Mesendoderm (in vitro differentiated cells): ENCODE measurements around the gene COL25A1.
A peak's percentile ranks its signal among the peaks of the same experiment; 100 is the strongest.
"Not testable (repeated sequence)": the region's sequence is repeated elsewhere in the genome, so short reads cannot be mapped to it uniquely, and the experiment has no call there.

Source experiments
- DNase-seq: peaks from one replicate; pipeline ENCODE4 v3.0.0; 2013
- H2AK5ac ChIP-seq: 2 replicates; pipeline ENCODE4 v1.6.1; 2013; ENCODE audit warnings: low read length, inconsistent platforms
- H2BK120ac ChIP-seq: 2 replicates; pipeline ENCODE4 v1.6.1; 2013; ENCODE audit warnings: low read depth, mild to moderate bottlenecking, low read length, moderate library complexity, mixed read lengths
- H2BK15ac ChIP-seq: replicated peaks from 2 replicates; pipeline ENCODE4 v1.6.1; 2013; ENCODE audit warnings: low read depth, mild to moderate bottlenecking, moderate library complexity
- H2BK5ac ChIP-seq: 2 replicates; pipeline ENCODE4 v1.6.1; 2013; ENCODE audit warnings: low read length, inconsistent platforms
- H3K18ac ChIP-seq: 2 replicates; pipeline ENCODE4 v1.6.1; 2013; ENCODE audit warnings: mild to moderate bottlenecking, low read length, mixed read lengths
- H3K23ac ChIP-seq: one replicate; pipeline ENCODE4 v1.6.1; 2013; ENCODE audit warnings: low read length
- H3K27ac ChIP-seq: 2 replicates; pipeline ENCODE4 v1.5.1; 2013; ENCODE audit warnings: low read depth, mild to moderate bottlenecking, inconsistent platforms, low read length, moderate library complexity
- H3K27me3 ChIP-seq: 2 replicates; pipeline ENCODE4 v1.6.1; 2013; ENCODE audit warnings: low read length, control low read depth, mild to moderate bottlenecking, inconsistent platforms; ENCODE audit not compliant: insufficient read depth, poor library complexity
- H3K36me3 ChIP-seq: 2 replicates; pipeline ENCODE4 v1.6.1; 2013; ENCODE audit warnings: low read length, inconsistent platforms; ENCODE audit not compliant: control insufficient read depth, insufficient read depth
- H3K4ac ChIP-seq: one replicate; pipeline ENCODE4 v1.6.1; 2013; ENCODE audit warnings: low read depth, mild to moderate bottlenecking, low read length, moderate library complexity
- H3K4me1 ChIP-seq: 2 replicates; pipeline ENCODE4 v1.6.1; 2013; ENCODE audit warnings: low read depth, low read length, inconsistent platforms; ENCODE audit not compliant: control insufficient read depth
- H3K4me2 ChIP-seq: 2 replicates; pipeline ENCODE4 v1.6.1; 2013; ENCODE audit warnings: low read length
- H3K4me3 ChIP-seq: 2 replicates; pipeline ENCODE4 v1.5.1; 2013; ENCODE audit warnings: mild to moderate bottlenecking, low read length
- H3K56ac ChIP-seq: one replicate; pipeline ENCODE4 v1.6.1; 2013; ENCODE audit warnings: low read length
- H3K79me1 ChIP-seq: 2 replicates; pipeline ENCODE4 v1.6.1; 2013; ENCODE audit warnings: low read length, inconsistent platforms
- H3K79me2 ChIP-seq: 2 replicates; pipeline ENCODE4 v1.6.1; 2013; ENCODE audit warnings: mild to moderate bottlenecking, low read length; ENCODE audit not compliant: control insufficient read depth, insufficient read depth
- H3K9ac ChIP-seq: 2 replicates; pipeline ENCODE4 v1.6.1; 2013; ENCODE audit warnings: low read length, inconsistent platforms
- H4K5ac ChIP-seq: one replicate; pipeline ENCODE4 v1.6.1; 2013; ENCODE audit warnings: low read length
- H4K8ac ChIP-seq: one replicate; pipeline ENCODE4 v1.6.1; 2013; ENCODE audit warnings: low read depth, mild to moderate bottlenecking, control low read depth, low read length, moderate library complexity
- WGBS: extraction: QIAGEN DNeasy Blood & Tissue Kit; methylation state at CpG from one replicate; pipeline ENCODE4 v1.1.7; 2013; ENCODE audit warnings: low lambda C conversion rate, missing lambda C conversion rate; ENCODE audit not compliant: insufficient coverage; ENCODE audit errors: extremely low coverage; 5-methylcytosine and 5-hydroxymethylcytosine counted together

The COL25A1 gene

GRCh38 chr4:109029987-109030386 lies 272.5 kb downstream of the COL25A1 start:
- H4K8ac ChIP-seq, result no peak overlapping the region
- no CpG with 5 or more reads among the region's 4 CpGs for WGBS
- no peak overlapping the region for H3K4ac ChIP-seq
- no peak overlapping the region for H3K18ac ChIP-seq
- DNase-seq, result no peak
- H3K27me3 ChIP-seq, result no peaks in the 10 kb centered on the region
- H3K9ac ChIP-seq, result no peak overlapping the region
- H4K5ac ChIP-seq, result no peak overlapping the region
- no peak overlapping the region for H3K56ac ChIP-seq
- H2BK120ac ChIP-seq, result no peak overlapping the region
- H3K79me2 ChIP-seq, result no peaks in the 10 kb centered on the region
- peaks cover 3% of the 10 kb centered on the region for H3K4me1 ChIP-seq
- H3K23ac ChIP-seq, result no peak overlapping the region
- H3K4me3 ChIP-seq, result no peak overlapping the region
- H3K36me3 ChIP-seq, result no peaks in the 10 kb centered on the region
- H3K27ac ChIP-seq, result no peak overlapping the region
- no peak overlapping the region for H3K4me2 ChIP-seq
- H2AK5ac ChIP-seq, result no peak overlapping the region
- H3K79me1 ChIP-seq, result no peaks in the 10 kb centered on the region
- H2BK15ac ChIP-seq, result no peak overlapping the region
- no peak overlapping the region for H2BK5ac ChIP-seq

- Histone ChIP-seq H3K23ac (no peak overlapping the region), H3K79me2 (no peaks in the 10 kb centered on the region), H3K27me3 (no peaks in the 10 kb centered on the region), H2BK120ac (no peak overlapping the region), H3K4ac (no peak overlapping the region), H2BK5ac (no peak overlapping the region), H4K8ac (no peak overlapping the region), H4K5ac (no peak overlapping the region), H2BK15ac (no peak overlapping the region), H3K4me2 (no peak overlapping the region), H3K4me1 (peaks cover 3% of the 10 kb centered on the region), H3K4me3 (no peak overlapping the region), H3K18ac (no peak overlapping the region), H3K9ac (no peak overlapping the region), H3K79me1 (no peaks in the 10 kb centered on the region), H3K36me3 (no peaks in the 10 kb centered on the region), H3K27ac (no peak overlapping the region), H3K56ac (no peak overlapping the region), H2AK5ac (no peak overlapping the region)
- peak; percentile 40 for DNase-seq
- no CpG with 5 or more reads among the region's 5 CpGs for whole genome bisulfite sequencing
These were observed 275.4 kb downstream of the COL25A1 start for GRCh38 chr4:109027016-109027500.

GRCh38 chr4:109026588-109026987 lies 275.9 kb downstream of the COL25A1 start:
- no peak overlapping the region for H3K27ac ChIP-seq
- no peak overlapping the region for H2AK5ac ChIP-seq
- no peaks in the 10 kb centered on the region for H3K79me2 ChIP-seq
- no peak for DNase-seq
- no peak overlapping the region for H3K23ac ChIP-seq
- H4K8ac ChIP-seq, result no peak overlapping the region
- no peak overlapping the region for H3K4ac ChIP-seq
- H3K4me1 ChIP-seq, result peaks cover 3% of the 10 kb centered on the region
- H2BK120ac ChIP-seq, result no peak overlapping the region
- no peak overlapping the region for H3K18ac ChIP-seq
- no peaks in the 10 kb centered on the region for H3K27me3 ChIP-seq
- H2BK5ac ChIP-seq, result no peak overlapping the region
- no CpG with 5 or more reads among the region's 4 CpGs for WGBS
- peak overlapping the region; percentile 26 for H4K5ac ChIP-seq
- H3K9ac ChIP-seq, result no peak overlapping the region
- no peaks in the 10 kb centered on the region for H3K36me3 ChIP-seq
- H2BK15ac ChIP-seq, result no peak overlapping the region
- H3K4me2 ChIP-seq, result no peak overlapping the region
- no peaks in the 10 kb centered on the region for H3K79me1 ChIP-seq
- H3K56ac ChIP-seq, result no peak overlapping the region
- H3K4me3 ChIP-seq, result no peak overlapping the region

- H3K56ac ChIP-seq, result no peak overlapping the region
- no peak overlapping the region for H3K9ac ChIP-seq
- H3K4ac ChIP-seq, result no peak overlapping the region
- no CpG with 5 or more reads among the region's 3 CpGs for WGBS
- no peak overlapping the region for H2BK120ac ChIP-seq
- H3K27me3 ChIP-seq, result no peaks in the 10 kb centered on the region
- no peak overlapping the region for H3K4me3 ChIP-seq
- H2BK15ac ChIP-seq, result no peak overlapping the region
- no peaks in the 10 kb centered on the region for H3K36me3 ChIP-seq
- no peak overlapping the region for H3K27ac ChIP-seq
- no peak overlapping the region for H2BK5ac ChIP-seq
- H3K4me1 ChIP-seq, result peaks cover 3% of the 10 kb centered on the region
- no peaks in the 10 kb centered on the region for H3K79me2 ChIP-seq
- no peak overlapping the region for H4K5ac ChIP-seq
- no peak overlapping the region for H3K23ac ChIP-seq
- no peak overlapping the region for H2AK5ac ChIP-seq
- no peaks in the 10 kb centered on the region for H3K79me1 ChIP-seq
- no peak overlapping the region for H3K18ac ChIP-seq
- H4K8ac ChIP-seq, result no peak overlapping the region
- H3K4me2 ChIP-seq, result no peak overlapping the region
- no peak for DNase-seq
These were observed 276.9 kb downstream of the COL25A1 start for GRCh38 chr4:109025471-109026076.

- Histone ChIP-seq H3K79me1 (no peaks in the 10 kb centered on the region), H3K27ac (no peak overlapping the region), H3K18ac (no peak overlapping the region), H3K4me2 (no peak overlapping the region), H3K4me1 (peaks cover 3% of the 10 kb centered on the region), H3K4ac (no peak overlapping the region), H2BK120ac (no peak overlapping the region), H4K8ac (no peak overlapping the region), H3K79me2 (no peaks in the 10 kb centered on the region), H3K23ac (no peak overlapping the region), H3K4me3 (no peak overlapping the region), H2BK5ac (no peak overlapping the region), H2BK15ac (no peak overlapping the region), H3K36me3 (no peaks in the 10 kb centered on the region), H3K56ac (no peak overlapping the region), H2AK5ac (no peak overlapping the region), H4K5ac (no peak overlapping the region), H3K9ac (no peak overlapping the region), H3K27me3 (no peaks in the 10 kb centered on the region)
- no CpG with 5 or more reads among the region's 1 CpG for WGBS
- no peak for DNase-seq
These were observed 279.5 kb downstream of the COL25A1 start for GRCh38 chr4:109022961-109023360.

- H3K27me3 ChIP-seq, H2AK5ac ChIP-seq, H3K9ac ChIP-seq, H3K4me2 ChIP-seq, H3K36me3 ChIP-seq, H4K5ac ChIP-seq, DNase-seq, H3K56ac ChIP-seq, H3K23ac ChIP-seq, H2BK5ac ChIP-seq, H2BK120ac ChIP-seq, H2BK15ac ChIP-seq, H3K27ac ChIP-seq, H3K79me1 ChIP-seq, H4K8ac ChIP-seq, H3K4me1 ChIP-seq, H3K79me2 ChIP-seq, H3K18ac ChIP-seq, H3K4me3 ChIP-seq, H3K4ac ChIP-seq: not testable (repeated sequence)
- WGBS, result no CpG with 5 or more reads among the region's 6 CpGs
These were observed 280.8 kb downstream of the COL25A1 start for GRCh38 chr4:109021630-109022029.
